ENCODE measurements around the gene AP3S2. TPM values are rescaled to one million over a fixed set of nuclear protein-coding genes. Genes with fewer than 3 reads are reported as not detected.

AP3S2 gene
- total RNA-seq, 1 donor from 2014 or later: 16.0 TPM

GRCh38 chr15:89806210-89806558 lies 87.6 kb downstream of the AP3S2 start:
- Histone ChIP-seq H3K4me1 (peaks cover 0 to 3% of the 10 kb centered on the region in 2 donors), H3K27me3 (no peaks in the 10 kb centered on the region), H3K27ac (no peak overlapping the region), H3K9me3 (no peaks in the 10 kb centered on the region), H3K4me3 (no peak overlapping the region), H3K36me3 (no peaks in the 10 kb centered on the region)
- no peak for DNase-seq (ENCODE audit: low spot score in 2 of 2)
- intact Hi-C loops (cut with DNase I): no loop called here
- TF ChIP-seq CTCF (IDR thresholded peaks at IDR 0.05): no peak

- H3K4me3 ChIP-seq: no peak overlapping the region
Observed at GRCh38 chr15:89805241-89806209, 88.3 kb downstream of the AP3S2 start.

GRCh38 chr15:89803941-89804800 lies 89.6 kb downstream of the AP3S2 start:
- Histone ChIP-seq H3K36me3 (no peaks in the 10 kb centered on the region), H3K27ac (no peak overlapping the region), H3K4me1 (peaks cover 0 to 3% of the 10 kb centered on the region in 2 donors), H3K9me3 (no peaks in the 10 kb centered on the region), H3K4me3 (no peak overlapping the region), H3K27me3 (no peaks in the 10 kb centered on the region)
- intact Hi-C loops (cut with DNase I): no loop called here
- no peak for TF ChIP-seq CTCF (IDR thresholded peaks at IDR 0.05)
- no peak for DNase-seq (ENCODE audit: low spot score in 2 of 2)

More at GRCh38 chr15:89805241-89806209, 88.3 kb downstream of the AP3S2 start:
- intact Hi-C loops (cut with DNase I): no loop called here
- no peaks in the 10 kb centered on the region for H3K9me3 ChIP-seq
- no peak for TF ChIP-seq CTCF (IDR thresholded peaks at IDR 0.05)
- H3K4me1 ChIP-seq: peaks cover 0 to 3% of the 10 kb centered on the region in 2 donors
- no peaks in the 10 kb centered on the region for H3K27me3 ChIP-seq
- no peaks in the 10 kb centered on the region for H3K36me3 ChIP-seq
- H3K27ac ChIP-seq: no peak overlapping the region
- no peak for DNase-seq (ENCODE audit: low spot score in 2 of 2)

GRCh38 chr15:89802986-89803824 lies 90.6 kb downstream of the AP3S2 start:
- Histone ChIP-seq H3K27ac (no peak overlapping the region), H3K9me3 (no peaks in the 10 kb centered on the region), H3K4me3 (no peak overlapping the region), H3K4me1 (no peaks in the 10 kb centered on the region), H3K36me3 (no peaks in the 10 kb centered on the region), H3K27me3 (no peaks in the 10 kb centered on the region)
- intact Hi-C loops (cut with DNase I): no loop called here
- TF ChIP-seq CTCF (IDR thresholded peaks at IDR 0.05): no peak
- no peak for DNase-seq (ENCODE audit: low spot score in 2 of 2)

GRCh38 chr15:89802231-89802928 lies 91.4 kb downstream of the AP3S2 start:
- no peak overlapping the region for H3K27ac ChIP-seq
- H3K4me1 ChIP-seq: no peaks in the 10 kb centered on the region
- DNase-seq (ENCODE audit: low spot score in 2 of 2): no peak
- no peaks in the 10 kb centered on the region for H3K27me3 ChIP-seq
- no peak for TF ChIP-seq CTCF (IDR thresholded peaks at IDR 0.05)
- H3K9me3 ChIP-seq: no peaks in the 10 kb centered on the region
- intact Hi-C loops (cut with DNase I): no loop called here
- H3K4me3 ChIP-seq: no peak overlapping the region
- H3K36me3 ChIP-seq: no peaks in the 10 kb centered on the region
